HFF-Myc (cell line): ENCODE results near the gene SSH2.
"Not testable (repeated sequence)": the region's sequence is repeated elsewhere in the genome, so short reads cannot be mapped to it uniquely, and the experiment has no call there.

ENCODE experiments used
- DNase-seq: peaks from one replicate; pipeline ENCODE4 v3.0.0-alpha.2; 2011; ENCODE audit warnings: low read depth; ENCODE audit errors: extremely low read depth
- H3K4me3 ChIP-seq: replicated peaks from 2 replicates; pipeline ENCODE4 v1.5.1; 2011; ENCODE audit warnings: low read depth, mild to moderate bottlenecking, control low read depth, low read length
- CTCF ChIP-seq: IDR thresholded peaks from 2 replicates; pipeline ENCODE4 v1.5.1; 2012; ENCODE audit warnings: mild to moderate bottlenecking, low read depth, low read length, control low read depth; ENCODE audit errors: missing control alignments

The SSH2 gene

GRCh38 chr17:29874931-29875596, 55.0 kb downstream of the SSH2 start:
- H3K4me3 ChIP-seq: no peak overlapping the region
- no peak for TF ChIP-seq CTCF
- DNase-seq: no peak

- not testable (repeated sequence) for DNase-seq, H3K4me3 ChIP-seq
Measured at GRCh38 chr17:29874358-29874757, 55.7 kb downstream of the SSH2 start.

DNA sequence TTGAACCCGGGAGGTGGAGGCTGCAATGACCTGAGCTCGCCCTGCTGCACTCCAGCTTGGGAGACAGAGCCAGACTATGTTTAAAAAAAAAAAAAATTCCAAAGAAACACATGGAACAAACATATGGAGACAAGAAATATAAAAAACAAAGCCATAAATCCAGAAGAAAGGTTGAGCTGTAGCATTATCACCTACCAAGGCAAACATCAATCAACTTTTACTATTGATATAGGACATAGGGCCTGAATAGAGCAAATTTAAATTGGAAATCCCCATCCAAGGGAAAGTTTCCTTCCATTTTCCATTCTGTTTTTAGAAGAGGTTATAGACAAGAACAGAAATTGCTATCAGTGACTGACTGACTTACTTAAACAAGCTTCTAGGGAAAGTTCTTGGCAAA, 56.6 kb downstream of the SSH2 start:
- no peak overlapping the region for H3K4me3 ChIP-seq
- TF ChIP-seq CTCF: no peak
- no peak for DNase-seq

DNA sequence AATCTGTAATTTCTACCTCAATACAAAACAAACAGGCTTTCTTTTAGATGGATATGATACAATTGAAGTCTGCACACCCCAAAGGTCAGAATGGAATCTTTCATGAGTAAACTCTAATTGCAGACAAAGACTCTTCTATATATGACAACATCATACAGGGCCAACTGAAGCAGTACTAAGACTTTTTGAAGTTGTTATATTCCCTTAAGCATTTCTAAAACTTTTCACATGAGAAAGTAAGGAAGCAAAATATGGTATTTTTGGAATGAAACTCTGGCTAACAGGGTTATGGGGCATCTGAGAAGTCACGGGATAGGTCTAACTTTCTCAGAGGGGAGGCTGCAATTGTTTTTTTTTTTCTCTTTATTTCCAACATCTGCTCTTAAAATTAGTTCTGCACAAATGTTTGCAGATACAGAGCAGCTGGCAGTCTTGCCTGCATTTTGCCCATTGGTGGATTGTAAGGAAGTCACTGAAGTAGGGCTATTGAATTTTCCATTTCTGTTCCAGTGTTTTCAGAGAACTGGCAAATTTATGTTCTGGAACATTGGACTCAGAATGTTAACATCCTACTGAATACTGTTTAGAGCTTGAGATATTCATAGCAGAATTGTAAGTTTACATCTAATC, 59.1 kb downstream of the SSH2 start:
- no peak for TF ChIP-seq CTCF
- DNase-seq: no peak
- H3K4me3 ChIP-seq: no peak overlapping the region

- TF ChIP-seq CTCF: no peak
Measured at GRCh38 chr17:29867643-29868181, 62.3 kb downstream of the SSH2 start.

GRCh38 chr17:29866746-29867404, 63.2 kb downstream of the SSH2 start:
- H3K4me3 ChIP-seq: no peak overlapping the region
- no peak for DNase-seq
- TF ChIP-seq CTCF: no peak

More at GRCh38 chr17:29867643-29868181, 62.3 kb downstream of the SSH2 start:
- no peak overlapping the region for H3K4me3 ChIP-seq
- no peak for DNase-seq

- TF ChIP-seq CTCF: no peak
- no peak for DNase-seq
- no peak overlapping the region for H3K4me3 ChIP-seq
Measured at GRCh38 chr17:29864615-29865014, 65.4 kb downstream of the SSH2 start.

DNA sequence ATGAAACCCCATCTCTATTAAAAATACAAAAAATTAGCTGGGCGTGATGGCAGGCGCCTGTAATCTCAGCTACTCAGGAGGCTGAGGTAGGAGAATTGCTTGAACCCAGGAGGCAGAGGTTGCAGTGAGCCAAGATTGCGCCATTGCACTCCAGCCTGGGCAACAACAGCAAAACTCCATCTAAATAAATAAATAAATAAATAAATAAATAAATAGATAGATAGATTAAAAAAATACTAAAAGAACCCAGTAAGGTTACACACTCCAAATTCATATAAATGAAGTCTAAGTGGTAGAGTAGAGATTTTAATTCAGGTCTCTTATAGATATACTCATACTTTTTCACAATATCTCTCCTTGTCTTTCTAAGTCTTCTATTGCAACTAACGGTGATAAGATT, 65.9 kb downstream of the SSH2 start:
- not testable (repeated sequence) for DNase-seq, H3K4me3 ChIP-seq
